LNCaP clone FGC (cell line): ENCODE measurements around the gene SNX9.

Source experiments
- DNase-seq: peaks from one replicate; pipeline ENCODE4 v3.0.0-alpha.2; 2011; ENCODE audit warnings: low read depth
- H3K4me3 ChIP-seq: 2 replicates; pipeline ENCODE4 v1.5.1; 2011; ENCODE audit warnings: mild to moderate bottlenecking, low read depth, low read length, control low read depth
- CTCF ChIP-seq: IDR thresholded peaks from 2 replicates; pipeline ENCODE4 v1.5.1; 2012; ENCODE audit warnings: mild to moderate bottlenecking; ENCODE audit not compliant: control insufficient read depth, insufficient read depth; ENCODE audit errors: extremely low read depth

Gene SNX9

GRCh38 chr6:157860505-157860991 lies 37.5 kb downstream of the SNX9 start:
- TF ChIP-seq CTCF, result no peak
- no peak for DNase-seq
- peak overlapping the region; percentile 17 for H3K4me3 ChIP-seq

GRCh38 chr6:157861184-157861583 lies 38.1 kb downstream of the SNX9 start:
- DNase-seq, result no peak
- no peak for TF ChIP-seq CTCF
- no peak overlapping the region for H3K4me3 ChIP-seq

GRCh38 chr6:157861814-157862213 lies 38.8 kb downstream of the SNX9 start:
- no peak for DNase-seq
- H3K4me3 ChIP-seq, result no peak overlapping the region

GRCh38 chr6:157862706-157863105 lies 39.7 kb downstream of the SNX9 start:
- no peak for TF ChIP-seq CTCF
- no peak for DNase-seq

More at GRCh38 chr6:157861814-157862213, 38.8 kb downstream of the SNX9 start:
- no peak for TF ChIP-seq CTCF

GRCh38 chr6:157864185-157864761 lies 41.2 kb downstream of the SNX9 start:
- H3K4me3 ChIP-seq, result no peak overlapping the region
- no peak for TF ChIP-seq CTCF
- no peak for DNase-seq

More at GRCh38 chr6:157862706-157863105, 39.7 kb downstream of the SNX9 start:
- no peak overlapping the region for H3K4me3 ChIP-seq

GRCh38 chr6:157865249-157865648 lies 42.2 kb downstream of the SNX9 start:
- TF ChIP-seq CTCF, result no peak
- DNase-seq, result no peak
- H3K4me3 ChIP-seq, result no peak overlapping the region

- no peak for DNase-seq
- TF ChIP-seq CTCF, result no peak
- H3K4me3 ChIP-seq, result no peak overlapping the region
Observed at GRCh38 chr6:157867155-157867559, 44.1 kb downstream of the SNX9 start.
